ENCODE results near the gene UCK2. TPM values are rescaled to one million over a fixed set of nuclear protein-coding genes. Genes with fewer than 3 reads are reported as not detected.

The UCK2 gene
- total and polyA plus RNA-seq, 10 of the 15 experiments (the other 5 are each of a cell fraction or from before 2014, with no cell fraction given): 55.3 to 106 (median 84.9) TPM

DNA sequence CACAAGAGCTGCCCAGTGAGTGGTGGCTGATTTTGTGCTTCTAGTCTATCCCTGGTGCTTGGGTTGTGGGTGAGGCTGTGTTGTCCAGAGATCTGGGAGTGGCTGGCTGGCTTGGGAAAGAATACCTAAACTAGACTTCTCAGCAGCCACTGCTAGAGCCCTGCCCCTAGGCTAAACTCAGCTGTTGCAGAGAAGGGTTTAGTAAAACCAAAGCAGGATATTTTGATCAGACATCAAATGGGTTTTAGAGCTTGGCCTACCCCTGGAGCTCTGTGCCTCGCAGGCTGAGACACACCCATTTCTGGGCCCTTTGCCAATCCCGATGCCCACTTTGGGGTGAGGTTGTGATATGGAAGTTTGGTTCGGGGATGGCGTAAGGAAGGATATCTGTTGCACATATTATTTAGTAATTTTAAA lies 88.5 kb downstream of the UCK2 start:
- intact Hi-C loops (cut with micrococcal nuclease; ENCODE audit: unreplicated experiment) (loop anchor here (2.0 to 5.0 kb wide), 3 partner anchors 87 to 539 kb away; no protein-coding TSS in a partner anchor), in situ Hi-C loops (cut with MboI) (loop anchor here (5.0 kb wide), 2 partner anchors 314 to 524 kb away; no protein-coding TSS in a partner anchor)
- ChIA-PET SMC1A (ENCODE audit: uncharacterized antibody, unreplicated experiment) (interaction anchor here (0.9 to 6.8 kb wide), 8 partner anchors 82 to 316 kb away, joined by 3 to 65 read pairs (median 5); partner anchors contain the start of genes ALDH9A1 and UCK2), POLR2A (no interaction called here), RAD21 (ENCODE audit: unreplicated experiment) (interaction anchor here (1.6 kb wide), 1 partner anchor 92 kb away, joined by 5 read pairs; no protein-coding TSS in a partner anchor), CTCF (interaction anchor here (0.6 to 7.0 kb wide), 11 partner anchors 9 to 315 kb away, joined by 3 to 98 read pairs (median 9); partner anchors contain the start of genes ALDH9A1 and UCK2)
- no peak overlapping the region for H3K4me2 ChIP-seq (ENCODE audit: control insufficient read depth, insufficient read depth)
- peaks cover 0 to 3% of the 10 kb centered on the region in 2 experiments; a peak in 2 of 4 replicates for H3K36me3 ChIP-seq (ENCODE audit: control insufficient read depth in 2 of 2, insufficient read depth in 2 of 2, low read length in 1 of 2)
- 85% methylated on average over 4 of the region's 4 CpGs for WGBS (ENCODE audit: insufficient coverage, insufficient replicate concordance, low lambda C conversion rate, missing lambda C conversion rate)
- no peak overlapping the region for H3K27ac ChIP-seq (ENCODE audit: control insufficient read depth, insufficient read depth)
- no peaks in the 10 kb centered on the region for H3K4me1 ChIP-seq (ENCODE audit: control insufficient read depth, insufficient read depth, low read length)
- no TSS peak for BruUV-seq (replicated peaks)
- no peak overlapping the region for H2AFZ ChIP-seq (ENCODE audit: control insufficient read depth, low read depth, low read length)
- H3K9ac ChIP-seq (ENCODE audit: control insufficient read depth, insufficient read depth, low read length): no peak overlapping the region
- FAIRE-seq (no peak), ATAC-seq (no peak), DNase-seq (ENCODE audit: low read depth, low spot score) (no peak)
- no peaks in the 10 kb centered on the region for H3K79me2 ChIP-seq (ENCODE audit: control insufficient read depth, insufficient read depth, low read length)
- H3K4me3 ChIP-seq: no peak overlapping the region
- TF ChIP-seq SIN3A (IDR thresholded peaks at IDR 0.05; ENCODE audit: low read depth, low read length): no peak
- TF ChIP-seq YY1 (IDR thresholded peaks at IDR 0.05; ENCODE audit: low read depth, low read length): no peak
- no peak for TF ChIP-seq SP1 (IDR thresholded peaks at IDR 0.05; ENCODE audit: low read depth, low read length)
- no peak for TF ChIP-seq NFYB (IDR thresholded peaks at IDR 0.05; ENCODE audit: insufficient read depth, low read depth, low read length)
- TF ChIP-seq EED (IDR thresholded peaks at IDR 0.05; ENCODE audit: low read depth): no peak
- no peak for TF ChIP-seq TARDBP (IDR thresholded peaks at IDR 0.05; ENCODE audit: borderline replicate concordance)
- no peak for TF ChIP-seq ZNF622 (IDR thresholded peaks at IDR 0.05)
- no peak for TF ChIP-seq BRCA1 (IDR thresholded peaks at IDR 0.05; ENCODE audit: low read depth, low read length)
- no peak for TF ChIP-seq TCF7 (IDR thresholded peaks at IDR 0.05; ENCODE audit: borderline replicate concordance)
- TF ChIP-seq SPI1 (IDR thresholded peaks at IDR 0.05; ENCODE audit: borderline replicate concordance, insufficient read depth, low read depth, low read length): no peak
- no peak for TF ChIP-seq NFYA (IDR thresholded peaks at IDR 0.05; ENCODE audit: borderline replicate concordance, low read depth, low read length)
- no peak for TF ChIP-seq NRF1 (conservative IDR thresholded peaks at IDR 0.05; ENCODE audit: low read depth, low read length)
- no peak for TF ChIP-seq BCL3 (IDR thresholded peaks at IDR 0.05; ENCODE audit: borderline replicate concordance, insufficient read depth, low read depth, low read length, poor library complexity, severe bottlenecking)
- TF ChIP-seq NBN (IDR thresholded peaks at IDR 0.05): no peak
- no peak for TF ChIP-seq ZNF274 (IDR thresholded peaks at IDR 0.05; ENCODE audit: insufficient read depth, insufficient read length)
- TF ChIP-seq LARP7 (IDR thresholded peaks at IDR 0.05): no peak
- no peaks in the 10 kb centered on the region for H3K9me3 ChIP-seq (replicated peaks; ENCODE audit: control insufficient read depth, insufficient read depth, low read length)
- no peaks in the 10 kb centered on the region for H3K27me3 ChIP-seq (replicated peaks in 1 of 2; ENCODE audit: control insufficient read depth in 2 of 2, insufficient read depth in 2 of 2, low read length in 1 of 2)
- H4K20me1 ChIP-seq (ENCODE audit: control insufficient read depth, insufficient read depth): no peaks in the 10 kb centered on the region
